ENCODE measurements around the gene THSD4.
A peak's percentile ranks its signal among the peaks of the same experiment; 100 is the strongest.
"Not testable (repeated sequence)": the region's sequence is repeated elsewhere in the genome, so short reads cannot be mapped to it uniquely, and the experiment has no call there.

THSD4 gene

GRCh38 chr15:71194286-71194685, 79.0 kb downstream of the THSD4 start:
- DNase-seq: peak; percentile 18

- DNase-seq: peak; percentile 45
Measured at GRCh38 chr15:71195242-71195641, 80.0 kb downstream of the THSD4 start.

GRCh38 chr15:71197620-71198019, 82.3 kb downstream of the THSD4 start:
- DNase-seq: peak; percentile 22

- no peak for DNase-seq
Measured at GRCh38 chr15:71198846-71199245, 83.6 kb downstream of the THSD4 start.

- peak; percentile 60 for DNase-seq
Measured at GRCh38 chr15:71199384-71200351, 84.4 kb downstream of the THSD4 start.

GRCh38 chr15:71201477-71201876, 86.2 kb downstream of the THSD4 start:
- no peak for DNase-seq

- no peak for DNase-seq
Measured at GRCh38 chr15:71202712-71203111, 87.4 kb downstream of the THSD4 start.

GRCh38 chr15:71203586-71204474, 88.6 kb downstream of the THSD4 start:
- no peak for DNase-seq

- no peak for DNase-seq
Measured at GRCh38 chr15:71207141-71207540, 91.9 kb downstream of the THSD4 start.

- DNase-seq: no peak
Measured at GRCh38 chr15:71212146-71212545, 96.9 kb downstream of the THSD4 start.

- not testable (repeated sequence) for DNase-seq
Measured at GRCh38 chr15:71213943-71214342, 98.7 kb downstream of the THSD4 start.

GRCh38 chr15:71215126-71215894, 100.0 kb downstream of the THSD4 start:
- DNase-seq: no peak

- no peak for DNase-seq
Measured at GRCh38 chr15:71218272-71218805, 103.1 kb downstream of the THSD4 start.

GRCh38 chr15:71219101-71219500, 103.8 kb downstream of the THSD4 start:
- no peak for DNase-seq

- DNase-seq: no peak
Measured at GRCh38 chr15:71219645-71220044, 104.4 kb downstream of the THSD4 start.

GRCh38 chr15:71220828-71221227, 105.6 kb downstream of the THSD4 start:
- no peak for DNase-seq

GRCh38 chr15:71221417-71221816, 106.1 kb downstream of the THSD4 start:
- DNase-seq: no peak

GRCh38 chr15:71223516-71223915, 108.2 kb downstream of the THSD4 start:
- no peak for DNase-seq

- no peak for DNase-seq
Measured at GRCh38 chr15:71224024-71224423, 108.8 kb downstream of the THSD4 start.

- DNase-seq: no peak
Measured at GRCh38 chr15:71225851-71226250, 110.6 kb downstream of the THSD4 start.

GRCh38 chr15:71226536-71227455, 111.5 kb downstream of the THSD4 start:
- DNase-seq: no peak

Data from islet precursor cell (in vitro differentiated cells).